Activated naive CD4-positive, alpha-beta T cell treated with anti-CD3 and anti-CD28 coated beads, Interleukin-2, amount 50 U/mL, for 72 hours (primary cell): Measurements from ENCODE around the gene STARD4. TPM values are rescaled to one million over a fixed set of nuclear protein-coding genes. Genes with fewer than 3 reads are reported as not detected.

ENCODE experiments used
- ATAC-seq, 2 donors: fragments of 150-1000 bp; cut with Tn5 transposase; 2 replicates each; pipeline ENCODE4 v1.10.0; 2021; ENCODE audit warnings: mild to moderate bottlenecking in 2 of 2, moderate library complexity in 2 of 2
- DNase-seq, 2 donors: peaks; one replicate each; pipeline ENCODE4 v3.0.0; 2021 to 2022; ENCODE audit warnings: low spot score in 2 of 2
- H3K27ac Mint-ChIP-seq, 2 donors: one replicate each; pipeline ENCODE4 v1.8.0; 2022; ENCODE audit warnings: mild to moderate bottlenecking in 2 of 2, mixed read lengths in 2 of 2
- H3K36me3 Mint-ChIP-seq, 2 donors: one replicate each; pipeline ENCODE4 v1.8.0; 2022; ENCODE audit warnings: mixed read lengths in 2 of 2
- H3K9me3 Mint-ChIP-seq, 2 donors: one replicate each; pipeline ENCODE4 v1.8.0; 2022; ENCODE audit warnings: mixed read lengths in 2 of 2
- total RNA-seq, 2 donors: library from RNA; stranded (reverse); gene quantifications; one replicate each; pipeline ENCODE4 v1.2.3, GENCODE V29; 2022

The STARD4 gene
- total RNA-seq, 2 donors from 2014 or later, result 43.0 to 108 TPM

DNA sequence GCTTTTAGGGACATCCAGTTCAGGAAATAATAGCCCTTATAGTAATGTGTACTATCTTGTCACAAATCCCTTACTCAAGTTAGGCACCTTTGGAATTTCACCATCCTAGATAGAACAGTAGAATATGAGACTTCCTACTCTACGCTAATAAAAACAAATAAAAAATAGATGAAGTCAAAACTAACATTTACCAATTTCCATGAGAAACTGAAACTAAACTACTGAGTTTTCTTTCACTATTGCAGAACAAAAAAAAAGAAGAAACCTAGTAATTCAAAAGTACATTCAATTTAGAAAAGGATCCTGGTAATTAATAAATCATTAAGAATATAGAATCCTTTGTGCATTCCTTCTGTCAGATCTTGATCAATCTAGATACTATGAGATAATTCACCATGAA, 14.0 kb downstream of the STARD4 start:
- ATAC-seq, result no peak
- H3K36me3 Mint-ChIP-seq, result peaks cover 6 to 33% of the 10 kb centered on the region in 2 donors
- peak overlapping the region in 1 of 2 donors; percentile 26 for H3K27ac Mint-ChIP-seq
- H3K9me3 Mint-ChIP-seq, result no peaks in the 10 kb centered on the region
- DNase-seq, result no peak

DNA sequence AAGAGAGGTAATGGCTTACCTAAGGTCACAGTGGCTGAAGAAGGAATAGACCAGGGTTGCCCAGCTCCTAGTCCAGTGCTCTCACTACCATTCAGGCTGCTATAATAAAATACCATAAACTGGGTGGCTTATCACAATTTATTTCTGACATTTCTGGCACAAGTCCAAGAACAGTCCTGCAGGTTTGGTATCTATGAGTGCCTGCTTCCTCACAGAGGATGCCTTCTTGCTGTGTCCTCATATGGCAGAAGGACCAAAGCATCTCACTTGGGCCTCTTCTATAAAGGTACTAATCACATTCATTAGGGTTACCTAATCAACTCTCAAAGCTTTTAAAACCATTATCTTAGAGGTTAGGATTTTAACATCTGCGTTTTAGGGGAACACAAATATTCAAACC, 17.2 kb downstream of the STARD4 start:
- Mint-ChIP-seq H3K9me3 (no peaks in the 10 kb centered on the region), H3K36me3 (peaks cover 0 to 21% of the 10 kb centered on the region in 2 donors), H3K27ac (peak overlapping the region in 1 of 2 donors; percentile 93)
- DNase-seq (no peak), ATAC-seq (peak in 1 of 2 donors; percentile 15)

DNA sequence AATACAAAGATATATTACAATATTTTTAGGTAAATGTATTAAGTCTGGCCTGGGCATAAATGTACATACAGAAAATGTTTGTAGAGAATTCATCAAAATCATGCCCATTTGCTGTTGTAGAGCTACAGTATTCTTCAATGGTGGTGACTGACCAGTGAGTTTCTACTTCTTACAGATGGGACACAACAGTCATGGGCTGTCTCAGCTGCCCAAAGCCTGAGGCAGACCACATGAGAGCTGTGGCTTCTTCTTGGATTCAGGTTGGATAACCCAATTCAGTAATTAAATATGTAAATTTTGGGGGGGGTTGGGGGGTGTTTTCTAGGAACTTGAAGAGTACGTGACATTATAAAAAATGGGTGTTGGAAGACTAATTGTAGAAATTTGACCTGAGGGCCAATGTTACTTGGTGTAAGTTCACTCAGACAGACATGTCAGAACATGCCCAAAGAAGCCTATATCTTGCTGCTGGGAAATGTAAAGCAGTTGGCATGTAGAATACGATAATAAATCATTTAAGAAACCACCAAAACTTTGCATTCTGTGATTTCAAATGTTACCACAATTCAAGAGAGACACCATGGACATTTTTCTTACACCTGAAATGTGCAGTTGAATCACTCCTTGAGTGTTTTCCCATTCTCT, 17.9 kb downstream of the STARD4 start:
- DNase-seq (no peak), ATAC-seq (peak in 1 of 2 donors; percentile 85)
- Mint-ChIP-seq H3K36me3 (peaks cover 0 to 21% of the 10 kb centered on the region in 2 donors), H3K27ac (peak overlapping the region; percentile 36 to 93), H3K9me3 (no peaks in the 10 kb centered on the region)

DNA sequence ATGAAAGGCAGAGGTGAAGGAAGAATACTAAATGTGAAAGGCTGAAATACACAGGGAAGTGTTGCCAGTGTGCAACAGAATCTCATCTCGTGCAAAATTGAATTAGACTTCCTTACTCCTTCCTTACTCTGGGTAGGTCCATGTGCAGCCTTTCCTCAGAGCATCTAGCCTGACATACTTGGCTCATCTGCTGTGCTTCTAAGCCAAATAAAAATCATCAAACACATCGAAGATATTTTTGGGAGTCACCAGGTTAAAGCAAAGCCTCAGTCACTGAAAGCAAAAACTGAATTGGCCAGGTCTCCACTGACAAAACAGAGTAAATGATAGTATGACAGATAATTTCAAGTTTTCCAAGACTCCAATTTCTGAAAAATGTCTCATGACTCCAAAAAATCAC, 19.3 kb downstream of the STARD4 start:
- Mint-ChIP-seq H3K9me3 (no peaks in the 10 kb centered on the region), H3K27ac (peak overlapping the region in 1 of 2 donors; percentile 93), H3K36me3 (peaks cover 0 to 15% of the 10 kb centered on the region in 2 donors)
- DNase-seq (no peak), ATAC-seq (no peak)

DNA sequence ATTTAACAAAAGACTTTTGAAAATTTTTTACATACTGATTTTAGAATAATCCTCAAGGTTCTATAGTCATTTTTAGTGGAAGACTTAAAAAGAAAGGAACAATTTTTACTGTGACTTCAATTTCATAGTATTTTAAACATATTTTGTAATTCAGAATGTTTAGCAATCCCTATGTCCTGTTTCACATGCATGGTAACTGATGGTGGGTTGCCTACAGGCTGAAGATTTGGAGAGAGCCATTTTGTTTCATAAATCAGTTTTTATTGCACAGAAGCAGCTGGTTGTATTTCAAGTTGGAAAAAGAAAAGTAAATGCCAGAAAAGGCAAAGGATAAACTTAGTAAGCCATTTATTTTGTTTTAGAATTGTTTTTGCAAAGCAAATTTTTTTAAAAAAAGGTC, 24.0 kb downstream of the STARD4 start:
- peak overlapping the region in 1 of 2 donors; percentile 25 for H3K27ac Mint-ChIP-seq
- DNase-seq (no peak), ATAC-seq (no peak)
- peaks cover 10 to 23% of the 10 kb centered on the region in 2 donors for H3K36me3 Mint-ChIP-seq
- no peaks in the 10 kb centered on the region for H3K9me3 Mint-ChIP-seq

DNA sequence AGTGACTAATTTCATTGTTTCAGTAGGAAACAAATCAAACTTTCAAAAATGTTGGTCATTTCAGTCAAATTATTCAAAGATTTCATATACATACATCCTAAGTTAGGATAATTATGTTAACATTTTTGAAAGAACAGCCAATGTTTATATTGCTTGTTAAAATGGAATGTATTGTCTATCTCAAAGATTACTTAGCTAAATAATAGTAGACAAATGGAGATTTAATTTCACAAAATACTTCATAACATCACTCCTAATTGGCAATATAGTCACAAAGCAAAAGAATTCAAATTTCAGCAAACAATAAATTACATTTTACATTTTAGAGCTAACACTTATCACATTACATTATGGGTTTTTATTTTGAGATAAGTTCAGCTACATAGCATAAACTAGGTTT, 25.4 kb downstream of the STARD4 start:
- DNase-seq (no peak), ATAC-seq (peak; percentile 24 to 28)
- Mint-ChIP-seq H3K9me3 (no peaks in the 10 kb centered on the region), H3K36me3 (peaks cover 10 to 23% of the 10 kb centered on the region in 2 donors), H3K27ac (no peak overlapping the region)

DNA sequence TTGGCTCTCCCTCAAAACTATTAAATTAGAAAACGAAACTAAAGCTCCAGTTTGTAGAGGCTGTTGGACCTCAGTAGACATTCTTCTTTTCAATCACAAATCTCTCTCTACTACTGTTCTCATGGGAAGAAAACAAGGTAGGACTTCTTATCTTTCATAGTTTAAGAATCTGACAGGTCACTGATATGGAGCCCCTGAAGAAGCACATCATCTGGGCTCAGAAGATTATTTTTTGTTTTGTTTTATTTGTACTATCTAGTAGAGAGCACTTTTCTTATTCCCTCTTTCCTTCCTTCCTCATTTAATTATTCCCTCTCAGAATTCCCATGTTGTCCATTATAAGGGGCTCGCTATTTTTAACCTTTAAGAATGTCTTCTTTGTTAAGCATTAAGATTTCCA, 26.3 kb downstream of the STARD4 start:
- no peak for DNase-seq
- H3K36me3 Mint-ChIP-seq, result peaks cover 10 to 23% of the 10 kb centered on the region in 2 donors
- no peak for ATAC-seq
- peak overlapping the region; percentile 63 to 64 for H3K27ac Mint-ChIP-seq
- no peaks in the 10 kb centered on the region for H3K9me3 Mint-ChIP-seq

DNA sequence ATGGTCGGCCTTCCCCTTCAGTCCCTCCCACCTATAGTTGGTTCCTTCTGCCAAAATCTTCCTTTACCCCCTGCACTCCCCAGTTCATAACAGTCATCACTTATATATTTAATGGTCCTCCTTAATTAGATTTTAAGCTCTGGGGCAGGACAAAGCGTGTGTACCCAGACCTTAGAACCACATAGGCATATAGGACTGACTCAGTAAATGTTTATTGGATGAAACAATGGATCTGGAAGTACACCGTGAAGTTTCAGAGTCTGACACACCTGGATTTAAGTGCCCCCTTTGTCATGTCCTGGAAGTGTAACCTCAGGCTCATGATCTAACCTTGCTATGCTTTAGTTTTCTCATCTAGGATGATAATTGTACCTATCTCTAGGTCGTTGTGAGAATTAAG, 32.0 kb downstream of the STARD4 start:
- H3K27ac Mint-ChIP-seq, result peak overlapping the region in 1 of 2 donors; percentile 44
- DNase-seq (no peak), ATAC-seq (no peak)
- peaks cover 6 to 10% of the 10 kb centered on the region in 2 donors for H3K36me3 Mint-ChIP-seq
- H3K9me3 Mint-ChIP-seq, result no peaks in the 10 kb centered on the region

DNA sequence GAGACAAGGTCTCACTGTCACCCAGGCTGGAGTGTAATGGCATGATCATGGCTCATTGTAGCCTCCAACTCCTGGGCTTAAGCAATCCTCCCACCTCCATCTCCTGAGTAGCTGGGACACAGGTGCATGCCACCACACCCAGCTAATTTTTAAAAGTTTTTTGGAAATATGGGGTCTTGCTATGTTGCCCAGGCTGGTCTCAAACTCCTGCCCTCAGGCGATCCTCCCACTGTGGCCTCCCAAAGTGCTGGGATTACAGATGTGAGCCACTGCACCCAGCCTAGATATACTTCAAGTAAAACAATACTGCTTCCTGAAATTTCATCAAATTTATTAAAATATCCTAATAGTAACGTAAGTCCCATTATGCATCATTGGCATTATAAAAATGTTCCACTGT, 33.4 kb downstream of the STARD4 start:
- no peaks in the 10 kb centered on the region for H3K9me3 Mint-ChIP-seq
- peaks cover 4% of the 10 kb centered on the region in 2 donors for H3K36me3 Mint-ChIP-seq
- H3K27ac Mint-ChIP-seq, result peak overlapping the region in 1 of 2 donors; percentile 5
- DNase-seq (no peak), ATAC-seq (no peak)

DNA sequence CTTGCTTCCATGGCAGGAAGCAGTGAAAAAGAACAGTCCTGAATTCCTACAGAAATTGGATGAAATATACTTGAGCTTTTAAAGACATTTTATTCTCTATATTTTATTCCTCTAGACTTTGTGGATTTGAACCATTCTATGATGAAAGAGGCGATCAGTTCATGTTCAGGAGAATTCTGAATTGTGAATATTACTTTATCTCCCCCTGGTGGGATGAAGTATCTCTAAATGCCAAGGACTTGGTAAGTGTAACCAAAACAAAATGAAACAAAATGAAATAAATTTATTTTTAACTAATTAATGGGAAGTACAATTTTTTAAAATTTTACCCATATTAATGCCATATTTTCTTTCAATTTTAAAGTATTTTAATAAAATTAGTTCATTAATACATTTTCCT, 34.1 kb downstream of the STARD4 start:
- ATAC-seq, result no peak
- no peak for DNase-seq
- H3K36me3 Mint-ChIP-seq, result no peaks in the 10 kb centered on the region

DNA sequence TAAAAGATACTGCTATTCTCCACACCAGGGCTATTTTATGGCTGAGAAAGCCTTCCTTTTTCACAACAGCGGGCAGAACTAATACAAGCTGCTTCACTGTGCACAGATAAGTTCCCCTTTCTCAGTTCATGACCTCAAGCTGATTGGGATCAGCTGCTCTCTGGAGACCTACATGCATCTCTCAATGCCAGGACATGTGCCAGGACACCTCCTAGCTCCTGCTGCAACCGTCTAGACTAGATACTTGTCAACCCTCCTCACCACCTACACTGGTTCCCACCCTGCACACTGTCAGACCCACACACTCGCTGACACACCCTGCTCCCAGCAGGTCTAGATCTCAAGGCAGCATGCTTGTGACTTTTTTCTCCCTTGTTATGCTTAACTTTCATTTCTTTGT, 39.8 kb downstream of the STARD4 start:
- Mint-ChIP-seq H3K9me3 (peaks cover 0 to 7% of the 10 kb centered on the region in 2 donors), H3K27ac (peak overlapping the region; percentile 58 to 63), H3K36me3 (peaks cover 6 to 10% of the 10 kb centered on the region in 2 donors)
- DNase-seq, result no peak
- no peak for ATAC-seq

More for the DNA sequence above, 34.1 kb downstream of the STARD4 start:
- Mint-ChIP-seq H3K27ac (no peak overlapping the region), H3K9me3 (no peaks in the 10 kb centered on the region)

DNA sequence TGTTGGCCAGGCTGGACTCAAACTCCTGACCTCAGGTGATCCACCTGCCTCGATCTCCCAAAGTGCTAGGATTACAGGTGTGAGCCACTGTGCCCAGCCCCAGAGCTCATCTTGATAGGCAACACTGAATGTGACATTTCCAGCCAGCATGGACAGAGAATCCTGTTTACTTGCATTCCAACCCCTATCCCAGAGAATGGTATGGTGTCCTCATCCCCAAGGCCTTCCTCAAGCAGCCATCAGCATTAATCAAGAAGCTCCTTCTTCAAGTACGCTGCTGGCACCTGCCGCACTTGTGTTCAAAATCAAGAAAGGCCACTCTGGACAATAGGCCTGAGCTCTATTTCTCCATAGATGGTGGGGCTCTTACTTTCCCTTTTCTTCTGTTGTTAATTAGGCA, 40.2 kb downstream of the STARD4 start:
- peak overlapping the region; percentile 14 to 63 for H3K27ac Mint-ChIP-seq
- DNase-seq (no peak), ATAC-seq (no peak)

DNA sequence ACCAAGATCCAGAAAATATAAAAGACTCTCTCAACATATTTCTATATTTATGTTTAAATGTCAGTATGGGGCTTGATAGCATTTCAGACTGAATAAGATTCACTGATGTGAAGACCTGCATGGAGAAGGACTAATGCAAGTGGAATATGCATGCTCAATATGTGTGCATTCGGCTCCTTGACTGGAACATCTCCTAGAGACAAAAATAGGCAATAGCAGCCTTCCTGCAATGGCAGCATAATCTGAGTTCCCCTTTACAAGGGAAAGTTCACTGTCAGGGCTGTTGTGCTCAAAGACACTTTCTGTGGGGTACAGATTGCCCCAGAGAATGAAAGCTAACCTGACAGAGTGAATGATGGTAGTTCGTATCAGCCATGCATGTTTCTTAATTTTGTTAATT, 42.4 kb downstream of the STARD4 start:
- DNase-seq (no peak), ATAC-seq (no peak)
- Mint-ChIP-seq H3K9me3 (peaks cover 7 to 15% of the 10 kb centered on the region in 2 donors), H3K36me3 (peaks cover 6 to 18% of the 10 kb centered on the region in 2 donors), H3K27ac (no peak overlapping the region)

More for the DNA sequence above, 40.2 kb downstream of the STARD4 start:
- Mint-ChIP-seq H3K9me3 (peaks cover 0 to 7% of the 10 kb centered on the region in 2 donors), H3K36me3 (peaks cover 6 to 10% of the 10 kb centered on the region in 2 donors)

DNA sequence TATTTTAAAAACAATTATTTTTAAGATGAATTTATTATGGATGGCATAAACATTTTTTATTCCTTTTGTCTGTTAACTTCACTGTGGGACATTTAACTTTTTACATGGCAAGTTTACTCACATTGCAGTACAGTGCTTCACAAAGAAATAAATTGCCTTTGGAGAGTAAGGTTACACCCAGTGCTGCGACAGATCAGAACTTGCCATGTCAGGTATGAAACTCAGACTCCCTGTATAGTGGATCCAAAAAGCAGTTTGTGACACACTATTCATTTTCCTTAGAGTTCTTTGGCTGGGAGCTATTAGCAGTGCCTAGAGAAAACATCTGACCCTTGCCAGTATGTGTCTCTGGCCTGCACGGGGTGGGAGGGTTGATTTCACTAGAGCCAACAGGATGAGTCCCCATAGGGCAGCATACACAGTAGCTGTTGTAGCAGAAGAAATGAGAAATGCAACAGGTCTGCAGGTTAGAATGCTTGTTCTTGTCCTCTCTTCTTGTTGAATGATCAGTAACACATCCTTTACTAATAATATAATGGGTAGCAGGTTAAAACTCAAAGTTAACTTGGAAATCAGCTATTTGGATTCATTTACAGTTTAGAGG, 42.9 kb downstream of the STARD4 start:
- Mint-ChIP-seq H3K36me3 (peaks cover 6 to 21% of the 10 kb centered on the region in 2 donors), H3K9me3 (peaks cover 9 to 16% of the 10 kb centered on the region in 2 donors), H3K27ac (no peak overlapping the region)
- no peak for DNase-seq
- peak in 1 of 2 donors; percentile 13 for ATAC-seq

DNA sequence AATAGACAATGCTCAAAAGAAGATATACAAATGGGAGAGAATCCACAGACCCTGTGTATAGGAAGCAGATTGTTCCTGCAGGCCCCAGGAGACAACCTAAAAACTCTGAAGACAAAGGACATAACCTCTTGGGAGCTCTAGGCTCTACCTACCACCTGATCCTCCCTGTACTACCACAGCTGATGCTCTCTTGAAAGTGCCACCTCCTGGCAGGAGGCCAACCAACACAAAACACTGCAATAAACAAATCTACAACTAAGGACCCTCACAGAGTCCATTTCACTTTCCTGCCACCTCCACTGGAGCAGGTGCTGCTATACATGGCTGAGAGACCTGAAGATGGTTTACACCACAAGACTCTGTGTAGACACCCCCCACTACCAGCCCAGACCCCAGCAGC, 49.0 kb downstream of the STARD4 start:
- Mint-ChIP-seq H3K36me3 (peaks cover 22 to 41% of the 10 kb centered on the region in 2 donors), H3K27ac (no peak overlapping the region), H3K9me3 (peaks cover 9 to 15% of the 10 kb centered on the region in 2 donors)
- DNase-seq (no peak), ATAC-seq (no peak)

DNA sequence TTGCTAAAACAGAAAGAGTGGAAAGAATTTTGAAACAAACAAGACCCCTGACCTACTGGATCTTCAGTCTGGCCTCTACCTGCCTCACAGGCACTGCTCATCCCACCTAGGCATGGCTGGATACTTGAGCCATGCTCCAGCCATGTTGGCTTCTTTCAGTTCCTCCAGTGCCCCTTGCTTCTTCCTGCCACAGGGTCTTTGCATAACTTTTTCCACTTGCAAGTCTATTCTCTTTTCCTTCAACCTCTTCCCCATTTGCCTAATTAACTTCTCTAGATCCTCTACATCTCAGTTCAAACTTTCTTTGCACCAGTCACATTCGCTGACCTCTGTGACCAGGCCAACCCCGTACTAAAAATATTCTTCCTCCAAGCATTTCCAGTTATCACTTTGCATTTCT, 50.4 kb downstream of the STARD4 start:
- H3K36me3 Mint-ChIP-seq, result peaks cover 26 to 45% of the 10 kb centered on the region in 2 donors
- ATAC-seq (no peak), DNase-seq (no peak)
- H3K27ac Mint-ChIP-seq, result peak overlapping the region; percentile 57 to 73
- peaks cover 9 to 15% of the 10 kb centered on the region in 2 donors for H3K9me3 Mint-ChIP-seq

DNA sequence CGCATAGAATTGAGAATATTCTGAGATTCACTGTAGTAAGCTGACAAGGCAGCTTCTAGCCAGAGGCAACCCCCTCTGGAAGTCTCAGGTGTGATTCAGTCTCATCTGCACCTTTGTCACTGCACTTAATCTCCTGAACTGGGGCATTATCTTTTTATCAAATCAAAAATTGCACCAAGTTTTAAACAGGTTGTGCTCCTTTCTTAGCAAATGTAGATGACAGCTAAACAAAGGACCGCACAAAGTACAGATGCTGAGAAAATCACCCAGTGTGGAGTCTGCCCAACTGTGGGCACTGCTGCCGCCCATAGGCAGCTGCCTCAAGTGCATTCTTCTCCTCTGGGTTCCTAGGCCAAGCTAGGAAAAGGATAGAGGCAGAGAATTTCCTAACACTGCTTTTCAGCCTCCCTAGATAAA, 51.1 kb downstream of the STARD4 start:
- no peak overlapping the region for H3K27ac Mint-ChIP-seq
- H3K9me3 Mint-ChIP-seq, result peaks cover 9 to 15% of the 10 kb centered on the region in 2 donors
- ATAC-seq (peak in 1 of 2 donors; percentile 46), DNase-seq (no peak)
- H3K36me3 Mint-ChIP-seq, result peaks cover 26 to 45% of the 10 kb centered on the region in 2 donors

DNA sequence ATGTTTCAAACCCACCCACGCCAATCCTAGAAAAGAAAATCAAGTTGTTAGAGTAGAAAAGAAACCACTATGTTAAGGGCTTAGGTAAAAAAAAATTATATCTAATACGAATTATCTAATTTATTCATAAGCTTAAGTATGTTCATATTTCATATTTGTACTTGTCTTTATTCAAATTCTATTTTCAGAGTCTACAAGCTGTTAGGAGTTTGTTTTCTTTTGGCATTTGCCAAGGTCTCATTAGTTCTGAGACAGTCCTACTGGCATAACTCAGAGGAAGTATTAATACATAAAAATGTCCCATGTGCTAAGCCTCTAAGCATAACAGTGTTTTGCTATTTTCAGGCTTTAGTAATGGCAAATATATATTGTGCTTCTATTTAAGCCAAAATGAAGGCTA, 57.6 kb downstream of the STARD4 start:
- ATAC-seq, result no peak
- no peak for DNase-seq

More for the DNA sequence above, 57.6 kb downstream of the STARD4 start:
- Mint-ChIP-seq H3K27ac (no peak overlapping the region), H3K36me3 (peaks cover 10 to 11% of the 10 kb centered on the region in 2 donors), H3K9me3 (peaks cover 0 to 5% of the 10 kb centered on the region in 2 donors)
